ENCODE data around the gene LMBRD1. TPM values are rescaled to one million over a fixed set of nuclear protein-coding genes. Genes with fewer than 3 reads are reported as not detected.
A peak's percentile ranks its signal among the peaks of the same experiment; 100 is the strongest.

The LMBRD1 gene
- total RNA-seq, 2 experiments from 2014 or later = 17.4 to 18.2 TPM

GRCh38 chr6:69774740-69775584, 21.8 kb downstream of the LMBRD1 start:
- ChIA-PET CTCF (no interaction called here), POLR2A (no interaction called here)
- DNase-seq = no peak
- peaks cover 39% of the 10 kb centered on the region for H3K36me3 Mint-ChIP-seq
- peaks cover 2% of the 10 kb centered on the region for H3K9me3 Mint-ChIP-seq
- peaks cover 38% of the 10 kb centered on the region for H3K4me1 Mint-ChIP-seq (ENCODE audit: low read depth)
- no peak overlapping the region for H3K4me3 Mint-ChIP-seq
- H3K27me3 Mint-ChIP-seq = no peaks in the 10 kb centered on the region
- intact Hi-C loops (cut with micrococcal nuclease) = no loop called here
- H3K27ac Mint-ChIP-seq = no peak overlapping the region

- intact Hi-C loops (cut with micrococcal nuclease) = loop anchor here (1.0 kb wide), 1 partner anchor 26 kb away; the partner anchor contains the start of gene LMBRD1
- Mint-ChIP-seq H3K27me3 (no peaks in the 10 kb centered on the region), H3K4me3 (no peak overlapping the region), H3K4me1 (ENCODE audit: low read depth) (peaks cover 39% of the 10 kb centered on the region), H3K36me3 (peaks cover 35% of the 10 kb centered on the region), H3K27ac (peak overlapping the region; percentile 74), H3K9me3 (peaks cover 2% of the 10 kb centered on the region)
- POLR2A ChIA-PET = no interaction called here
- no peak for DNase-seq
- CTCF ChIA-PET = no interaction called here
Observed at GRCh38 chr6:69771158-69771906, 25.5 kb downstream of the LMBRD1 start.

DNA sequence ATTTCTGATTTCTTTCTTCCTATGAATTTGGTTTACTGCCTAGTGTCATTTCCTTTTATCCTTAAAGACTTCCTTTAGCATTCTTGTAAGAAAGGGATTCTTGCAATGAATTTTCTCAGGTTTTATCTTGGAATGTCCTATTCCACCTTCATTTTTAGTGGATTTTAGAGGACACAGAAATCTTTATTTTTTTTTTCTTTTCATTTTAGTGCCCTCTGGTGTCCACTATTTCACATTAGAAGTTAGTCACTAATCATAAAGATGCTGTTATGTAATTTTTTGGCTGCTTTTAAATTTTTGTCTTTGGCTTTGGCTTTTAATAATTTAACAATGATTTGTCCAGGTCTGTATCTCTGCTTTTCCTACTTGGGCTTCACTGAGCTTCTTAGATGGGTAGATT, 28.1 kb downstream of the LMBRD1 start:
- peaks cover 28% of the 10 kb centered on the region for H3K4me1 Mint-ChIP-seq (ENCODE audit: low read depth)
- DNase-seq = no peak
- peaks cover 26% of the 10 kb centered on the region for H3K36me3 Mint-ChIP-seq
- no peaks in the 10 kb centered on the region for H3K27me3 Mint-ChIP-seq
- H3K27ac Mint-ChIP-seq = no peak overlapping the region
- no peak overlapping the region for H3K4me3 Mint-ChIP-seq
- ChIA-PET POLR2A (no interaction called here), CTCF (interaction anchor here (0.6 to 1.5 kb wide), 2 partner anchors 25 to 28 kb away, joined by 3 to 4 read pairs; partner anchors contain the start of gene LMBRD1)
- intact Hi-C loops (cut with micrococcal nuclease) = no loop called here
- H3K9me3 Mint-ChIP-seq = no peaks in the 10 kb centered on the region

- Mint-ChIP-seq H3K9me3 (peaks cover 4% of the 10 kb centered on the region), H3K4me3 (no peak overlapping the region), H3K4me1 (ENCODE audit: low read depth) (peaks cover 29% of the 10 kb centered on the region), H3K36me3 (peaks cover 3% of the 10 kb centered on the region), H3K27ac (no peak overlapping the region), H3K27me3 (no peaks in the 10 kb centered on the region)
- intact Hi-C loops (cut with micrococcal nuclease) = no loop called here
- ChIA-PET POLR2A (no interaction called here), CTCF (no interaction called here)
- no peak for DNase-seq
Observed at GRCh38 chr6:69763763-69764162, 33.0 kb downstream of the LMBRD1 start.

GRCh38 chr6:69761853-69762252, 35.0 kb downstream of the LMBRD1 start:
- peaks cover 5% of the 10 kb centered on the region for H3K9me3 Mint-ChIP-seq
- CTCF ChIA-PET = no interaction called here
- no peaks in the 10 kb centered on the region for H3K27me3 Mint-ChIP-seq
- H3K27ac Mint-ChIP-seq = no peak overlapping the region
- H3K4me1 Mint-ChIP-seq (ENCODE audit: low read depth) = peaks cover 38% of the 10 kb centered on the region
- DNase-seq = no peak
- no peak overlapping the region for H3K4me3 Mint-ChIP-seq
- POLR2A ChIA-PET = no interaction called here
- intact Hi-C loops (cut with micrococcal nuclease) = no loop called here
- peaks cover 6% of the 10 kb centered on the region for H3K36me3 Mint-ChIP-seq

- no peak overlapping the region for H3K27ac Mint-ChIP-seq
- H3K4me3 Mint-ChIP-seq = no peak overlapping the region
- H3K36me3 Mint-ChIP-seq = peaks cover 20% of the 10 kb centered on the region
- H3K9me3 Mint-ChIP-seq = peaks cover 21% of the 10 kb centered on the region
- intact Hi-C loops (cut with micrococcal nuclease) = no loop called here
- POLR2A ChIA-PET = no interaction called here
- CTCF ChIA-PET = interaction anchor here (1.0 to 1.1 kb wide), 2 partner anchors 29 to 38 kb away, joined by 3 read pairs; no protein-coding TSS in a partner anchor
- DNase-seq = no peak
- peaks cover 37% of the 10 kb centered on the region for H3K4me1 Mint-ChIP-seq (ENCODE audit: low read depth)
- no peaks in the 10 kb centered on the region for H3K27me3 Mint-ChIP-seq
Observed at GRCh38 chr6:69758214-69758613, 38.6 kb downstream of the LMBRD1 start.

DNA sequence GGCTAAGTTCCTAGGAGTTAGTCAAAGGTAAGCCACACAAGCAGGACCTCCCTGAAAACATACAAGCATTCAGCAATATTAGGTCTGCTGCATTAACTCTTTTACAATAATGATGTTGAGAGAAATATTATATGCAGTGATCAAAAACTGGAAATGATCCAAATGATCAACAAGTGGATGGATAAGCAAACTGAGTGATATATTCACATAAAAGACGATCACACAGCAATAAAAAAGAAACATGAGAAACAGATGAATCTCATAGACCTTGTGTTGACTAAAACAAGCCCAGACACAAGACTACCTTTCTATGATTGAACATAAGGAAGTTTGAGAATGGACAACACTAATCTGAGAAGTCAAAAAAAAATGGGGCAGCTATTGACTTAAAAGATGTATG, 39.9 kb downstream of the LMBRD1 start:
- CTCF ChIA-PET = interaction anchor here (1.1 kb wide), 1 partner anchor 27 kb away, joined by 3 read pairs; no protein-coding TSS in a partner anchor
- DNase-seq = no peak
- POLR2A ChIA-PET = no interaction called here
- Mint-ChIP-seq H3K4me1 (ENCODE audit: low read depth) (peaks cover 35% of the 10 kb centered on the region), H3K27me3 (no peaks in the 10 kb centered on the region), H3K27ac (no peak overlapping the region), H3K36me3 (peaks cover 20% of the 10 kb centered on the region), H3K9me3 (peaks cover 21% of the 10 kb centered on the region), H3K4me3 (no peak overlapping the region)
- intact Hi-C loops (cut with micrococcal nuclease) = no loop called here

DNA sequence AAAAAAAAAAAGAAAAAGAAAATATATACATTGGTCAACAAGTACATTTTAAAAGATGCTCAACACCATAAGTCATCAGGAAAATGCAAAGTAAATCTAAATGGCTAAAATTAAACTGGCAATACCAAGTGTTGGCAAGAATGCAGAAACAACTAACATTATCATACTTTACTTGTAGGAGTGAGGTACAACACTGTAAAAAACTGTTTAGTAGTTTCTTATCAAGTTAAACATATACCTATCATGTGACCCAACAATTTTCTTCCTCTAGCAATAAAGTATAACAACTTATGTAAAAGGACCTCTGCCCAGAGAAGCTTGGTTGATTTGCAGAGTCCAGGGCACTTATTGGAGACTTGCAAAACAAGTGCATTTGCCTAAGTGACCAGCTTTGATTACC, 40.4 kb downstream of the LMBRD1 start:
- no peak for DNase-seq
- Mint-ChIP-seq H3K4me1 (ENCODE audit: low read depth) (peaks cover 30% of the 10 kb centered on the region), H3K27ac (no peak overlapping the region), H3K4me3 (no peak overlapping the region), H3K9me3 (peaks cover 21% of the 10 kb centered on the region), H3K27me3 (no peaks in the 10 kb centered on the region), H3K36me3 (peaks cover 22% of the 10 kb centered on the region)
- CTCF ChIA-PET = no interaction called here
- POLR2A ChIA-PET = no interaction called here
- intact Hi-C loops (cut with micrococcal nuclease) = no loop called here

- DNase-seq = no peak
- ChIA-PET CTCF (interaction anchor here (0.6 to 1.2 kb wide), 2 partner anchors 46 to 47 kb away, joined by 3 read pairs; no protein-coding TSS in a partner anchor), POLR2A (no interaction called here)
- H3K27me3 Mint-ChIP-seq = no peaks in the 10 kb centered on the region
- intact Hi-C loops (cut with micrococcal nuclease) = no loop called here
- no peak overlapping the region for H3K4me3 Mint-ChIP-seq
- no peaks in the 10 kb centered on the region for H3K4me1 Mint-ChIP-seq (ENCODE audit: low read depth)
- no peak overlapping the region for H3K27ac Mint-ChIP-seq
- H3K36me3 Mint-ChIP-seq = peaks cover 4% of the 10 kb centered on the region
- no peaks in the 10 kb centered on the region for H3K9me3 Mint-ChIP-seq
Observed at GRCh38 chr6:69735027-69735426, 61.8 kb downstream of the LMBRD1 start.

DNA sequence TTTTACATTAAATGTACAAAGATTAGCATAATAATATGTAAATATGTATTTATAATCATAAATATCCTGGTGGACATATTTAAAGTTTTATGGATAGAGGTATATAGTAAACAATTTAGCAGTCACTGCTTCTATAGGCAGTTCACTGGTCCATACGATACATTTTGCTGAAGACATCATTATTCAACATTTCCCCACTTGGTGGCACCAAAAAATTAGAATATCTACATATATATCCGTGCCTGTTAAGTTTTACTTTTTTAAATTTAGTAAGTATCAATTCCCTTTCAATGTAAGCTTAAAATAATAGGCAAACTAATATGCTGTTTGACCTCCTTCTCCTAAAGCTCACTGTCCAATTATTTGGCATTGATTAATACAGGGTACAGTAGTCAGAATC, 64.2 kb downstream of the LMBRD1 start:
- ChIA-PET POLR2A (no interaction called here), CTCF (interaction anchor here (1.0 to 1.3 kb wide), 2 partner anchors 371 to 376 kb away, joined by 3 read pairs; no protein-coding TSS in a partner anchor)
- H3K9me3 Mint-ChIP-seq = no peaks in the 10 kb centered on the region

DNA sequence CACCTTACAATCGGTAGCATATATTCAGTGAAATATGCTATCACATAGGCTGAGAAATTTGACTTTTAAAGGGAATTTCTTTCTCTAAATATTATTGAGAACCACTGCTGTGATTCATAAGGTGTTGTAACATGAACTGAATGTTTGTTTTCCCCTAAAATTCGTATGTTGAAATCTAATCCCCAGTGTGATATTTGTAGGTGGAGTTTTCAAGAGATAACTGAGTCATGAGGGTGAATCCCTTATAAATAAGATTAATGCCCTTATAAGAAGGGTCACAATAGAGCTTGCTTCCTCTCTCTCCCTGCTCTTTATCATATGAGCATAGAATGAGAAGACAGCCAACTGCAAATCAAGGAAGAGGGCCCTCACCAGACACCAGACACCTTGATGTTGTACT, 64.8 kb downstream of the LMBRD1 start:
- Mint-ChIP-seq H3K27me3 (no peaks in the 10 kb centered on the region), H3K4me1 (ENCODE audit: low read depth) (no peaks in the 10 kb centered on the region), H3K27ac (no peak overlapping the region), H3K36me3 (peaks cover 2% of the 10 kb centered on the region), H3K9me3 (no peaks in the 10 kb centered on the region), H3K4me3 (no peak overlapping the region)
- intact Hi-C loops (cut with micrococcal nuclease) = loop anchor here (2.0 to 5.0 kb wide), 4 partner anchors 103 to 435 kb away; partner anchors contain the start of gene COL19A1
- CTCF ChIA-PET = interaction anchor here (0.9 to 1.6 kb wide), 4 partner anchors 65 to 376 kb away, joined by 3 to 5 read pairs (median 3); partner anchors contain the start of gene LMBRD1
- POLR2A ChIA-PET = no interaction called here
- no peak for DNase-seq

More for the DNA sequence above, 64.2 kb downstream of the LMBRD1 start:
- H3K4me1 Mint-ChIP-seq (ENCODE audit: low read depth) = no peaks in the 10 kb centered on the region
- no peaks in the 10 kb centered on the region for H3K27me3 Mint-ChIP-seq
- intact Hi-C loops (cut with micrococcal nuclease) = loop anchor here (2.0 to 5.0 kb wide), 4 partner anchors 102 to 435 kb away; partner anchors contain the start of gene COL19A1
- H3K4me3 Mint-ChIP-seq = no peak overlapping the region
- H3K36me3 Mint-ChIP-seq = peaks cover 3% of the 10 kb centered on the region
- no peak for DNase-seq
- no peak overlapping the region for H3K27ac Mint-ChIP-seq

DNA sequence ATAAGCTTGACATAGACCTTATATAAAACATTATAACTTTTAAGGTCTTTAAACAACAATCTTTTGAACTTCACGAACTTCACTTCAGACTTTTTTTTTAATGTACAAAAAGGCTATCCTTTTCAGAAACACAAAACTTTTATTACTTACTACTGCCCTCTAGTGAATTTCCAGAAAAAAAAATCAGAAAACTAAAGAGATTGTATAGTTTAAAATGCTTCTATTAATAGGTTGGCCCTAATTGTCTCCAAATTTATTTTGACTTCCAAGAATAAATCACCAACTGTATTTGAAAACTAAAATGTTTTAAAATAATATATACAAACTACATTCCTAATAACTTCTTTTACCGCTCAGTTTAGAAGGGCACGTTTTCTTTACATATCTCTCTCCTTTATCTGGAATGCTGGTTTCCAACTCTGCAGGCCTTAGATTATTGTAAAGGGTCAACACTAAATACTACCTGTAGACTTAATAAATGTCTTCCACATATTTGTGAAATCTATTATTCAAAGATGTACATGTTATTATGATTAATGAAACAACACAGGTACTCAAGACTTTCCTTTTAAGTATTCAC, 66.8 kb downstream of the LMBRD1 start:
- H3K4me3 Mint-ChIP-seq = no peak overlapping the region
- POLR2A ChIA-PET = no interaction called here
- DNase-seq = no peak
- H3K27ac Mint-ChIP-seq = no peak overlapping the region
- peaks cover 7% of the 10 kb centered on the region for H3K9me3 Mint-ChIP-seq
- intact Hi-C loops (cut with micrococcal nuclease) = loop anchor here (5.0 to 10.0 kb wide), 3 partner anchors 137 to 1095 kb away; partner anchors contain the start of genes ADGRB3 and COL19A1
- no peaks in the 10 kb centered on the region for H3K27me3 Mint-ChIP-seq
- peaks cover 19% of the 10 kb centered on the region for H3K36me3 Mint-ChIP-seq
- CTCF ChIA-PET = interaction anchor here (0.6 to 1.2 kb wide), 5 partner anchors 28 to 540 kb away, joined by 3 to 7 read pairs (median 3); no protein-coding TSS in a partner anchor
- peaks cover 2% of the 10 kb centered on the region for H3K4me1 Mint-ChIP-seq (ENCODE audit: low read depth)
